Measurements from ENCODE around the gene MGME1. TPM values are rescaled to one million over a fixed set of nuclear protein-coding genes. Genes with fewer than 3 reads are reported as not detected.
A peak's percentile ranks its signal among the peaks of the same experiment; 100 is the strongest.

The MGME1 gene
- total and polyA plus RNA-seq, 2 of the 13 experiments (the other 11 are each of a cell fraction or from before 2014, with no cell fraction given): 36.7 to 66.6 TPM

GRCh38 chr20:18032977-18033892 lies 64.4 kb downstream of the MGME1 start (continued):
- TF ChIP-seq SP5 (CRISPR knock-in tag; IDR thresholded peaks at IDR 0.05; ENCODE audit: borderline replicate concordance, low read depth) (peak; percentile 60; the same call in 1 of the 2 replicates), ATM (IDR thresholded peaks at IDR 0.05; ENCODE audit: borderline replicate concordance) (no peak), ZNF547 (CRISPR knock-in tag; IDR thresholded peaks at IDR 0.05) (0 out of 2 replicates have a peak, but pooled peaks have one; percentile 31), HNF4G (IDR thresholded peaks at IDR 0.05; ENCODE audit: borderline replicate concordance, low read depth, low read length) (no peak), HNF4G (CRISPR knock-in tag; IDR thresholded peaks at IDR 0.05; ENCODE audit: borderline replicate concordance, low read depth) (no peak), FOXP4 (CRISPR knock-in tag; IDR thresholded peaks at IDR 0.05) (no peak), THAP11 (CRISPR knock-in tag; IDR thresholded peaks at IDR 0.05) (0 out of 2 replicates have a peak, but pooled peaks have one; percentile 13), MYNN (CRISPR knock-in tag; IDR thresholded peaks at IDR 0.05; ENCODE audit: low read depth) (no peak), NR3C1 (CRISPR knock-in tag; IDR thresholded peaks at IDR 0.05) (no peak), ZNF225 (CRISPR knock-in tag; IDR thresholded peaks at IDR 0.05) (no peak), SMC3 (IDR thresholded peaks at IDR 0.05; ENCODE audit: low read length) (0 out of 2 replicates have a peak, but pooled peaks have one; percentile 17), SOX5 (CRISPR knock-in tag; IDR thresholded peaks at IDR 0.05; ENCODE audit: borderline replicate concordance) (peak; percentile 45; the same call in 1 of the 2 replicates), CEBPB (IDR thresholded peaks at IDR 0.05; ENCODE audit: borderline replicate concordance, low read depth, low read length) (no peak)
- TF ChIP-seq, protein P1, sequence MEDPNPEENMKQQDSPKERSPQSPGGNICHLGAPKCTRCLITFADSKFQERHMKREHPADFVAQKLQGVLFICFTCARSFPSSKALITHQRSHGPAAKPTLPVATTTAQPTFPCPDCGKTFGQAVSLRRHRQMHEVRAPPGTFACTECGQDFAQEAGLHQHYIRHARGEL (CRISPR knock-in tag; IDR thresholded peaks at IDR 0.05): no peak
- TF ChIP-seq, protein P2, sequence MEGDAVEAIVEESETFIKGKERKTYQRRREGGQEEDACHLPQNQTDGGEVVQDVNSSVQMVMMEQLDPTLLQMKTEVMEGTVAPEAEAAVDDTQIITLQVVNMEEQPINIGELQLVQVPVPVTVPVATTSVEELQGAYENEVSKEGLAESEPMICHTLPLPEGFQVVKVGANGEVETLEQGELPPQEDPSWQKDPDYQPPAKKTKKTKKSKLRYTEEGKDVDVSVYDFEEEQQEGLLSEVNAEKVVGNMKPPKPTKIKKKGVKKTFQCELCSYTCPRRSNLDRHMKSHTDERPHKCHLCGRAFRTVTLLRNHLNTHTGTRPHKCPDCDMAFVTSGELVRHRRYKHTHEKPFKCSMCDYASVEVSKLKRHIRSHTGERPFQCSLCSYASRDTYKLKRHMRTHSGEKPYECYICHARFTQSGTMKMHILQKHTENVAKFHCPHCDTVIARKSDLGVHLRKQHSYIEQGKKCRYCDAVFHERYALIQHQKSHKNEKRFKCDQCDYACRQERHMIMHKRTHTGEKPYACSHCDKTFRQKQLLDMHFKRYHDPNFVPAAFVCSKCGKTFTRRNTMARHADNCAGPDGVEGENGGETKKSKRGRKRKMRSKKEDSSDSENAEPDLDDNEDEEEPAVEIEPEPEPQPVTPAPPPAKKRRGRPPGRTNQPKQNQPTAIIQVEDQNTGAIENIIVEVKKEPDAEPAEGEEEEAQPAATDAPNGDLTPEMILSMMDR (CRISPR knock-in tag; IDR thresholded peaks at IDR 0.05): 0 out of 2 replicates have a peak, but pooled peaks have one; percentile 11
- TF ChIP-seq, protein P3, sequence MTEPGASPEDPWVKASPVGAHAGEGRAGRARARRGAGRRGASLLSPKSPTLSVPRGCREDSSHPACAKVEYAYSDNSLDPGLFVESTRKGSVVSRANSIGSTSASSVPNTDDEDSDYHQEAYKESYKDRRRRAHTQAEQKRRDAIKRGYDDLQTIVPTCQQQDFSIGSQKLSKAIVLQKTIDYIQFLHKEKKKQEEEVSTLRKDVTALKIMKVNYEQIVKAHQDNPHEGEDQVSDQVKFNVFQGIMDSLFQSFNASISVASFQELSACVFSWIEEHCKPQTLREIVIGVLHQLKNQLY (CRISPR knock-in tag; IDR thresholded peaks at IDR 0.05): no peak
- TF ChIP-seq, protein P4, sequence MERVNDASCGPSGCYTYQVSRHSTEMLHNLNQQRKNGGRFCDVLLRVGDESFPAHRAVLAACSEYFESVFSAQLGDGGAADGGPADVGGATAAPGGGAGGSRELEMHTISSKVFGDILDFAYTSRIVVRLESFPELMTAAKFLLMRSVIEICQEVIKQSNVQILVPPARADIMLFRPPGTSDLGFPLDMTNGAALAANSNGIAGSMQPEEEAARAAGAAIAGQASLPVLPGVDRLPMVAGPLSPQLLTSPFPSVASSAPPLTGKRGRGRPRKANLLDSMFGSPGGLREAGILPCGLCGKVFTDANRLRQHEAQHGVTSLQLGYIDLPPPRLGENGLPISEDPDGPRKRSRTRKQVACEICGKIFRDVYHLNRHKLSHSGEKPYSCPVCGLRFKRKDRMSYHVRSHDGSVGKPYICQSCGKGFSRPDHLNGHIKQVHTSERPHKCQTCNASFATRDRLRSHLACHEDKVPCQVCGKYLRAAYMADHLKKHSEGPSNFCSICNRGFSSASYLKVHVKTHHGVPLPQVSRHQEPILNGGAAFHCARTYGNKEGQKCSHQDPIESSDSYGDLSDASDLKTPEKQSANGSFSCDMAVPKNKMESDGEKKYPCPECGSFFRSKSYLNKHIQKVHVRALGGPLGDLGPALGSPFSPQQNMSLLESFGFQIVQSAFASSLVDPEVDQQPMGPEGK (CRISPR knock-in tag; IDR thresholded peaks at IDR 0.05): peak; percentile 98

Data from HepG2 (cell line).